HCT116 (cell line): ENCODE results near the gene IRAK4. TPM values are rescaled to one million over a fixed set of nuclear protein-coding genes. Genes with fewer than 3 reads are reported as not detected.
A peak's percentile ranks its signal among the peaks of the same experiment; 100 is the strongest.

Source experiments
- ATAC-seq: fragments of 200-7000 bp; cut with Tn5 transposase; 2 replicates; pipeline ENCODE4 v1.9.1; 2020; ENCODE audit warnings: mild to moderate bottlenecking, moderate library complexity
- BruUV-seq: library from RNA; stranded (reverse); fragments of 400-500 nt; replicated peaks from 2 replicates; lab custom pipeline; 2021; lab: Mats Ljungman, UMichigan
- CTCF ChIA-PET: fragments of 300-600 bp; sonication (Branson Sonifier 250); formaldehyde crosslinking; loops from one replicate; lab custom pipeline; 2021; ENCODE audit warnings: antibody characterized with exemption; lab: Charles Lee
- POLR2A ChIA-PET: fragments of 300-600, 350-600 bp; sonication (Branson Sonifier 250); formaldehyde crosslinking; loops from one replicate; lab custom pipeline; 2021; ENCODE audit warnings: antibody characterized with exemption; lab: Charles Lee
- RAD21 ChIA-PET, 2 experiments: fragments of 300-600 bp; sonication (Branson Sonifier 250); formaldehyde crosslinking; loops; one replicate each; lab custom pipeline; 2023; ENCODE audit warnings: low total read pairs in 2 of 2; ENCODE audit not compliant: uncharacterized antibody in 2 of 2, unreplicated experiment in 2 of 2, low non-redundant PET in 1 of 2; lab: Charles Lee
- DNase-seq: peaks from one replicate; pipeline ENCODE4 v3.0.0-alpha.2; 2010; ENCODE audit warnings: low read depth, low spot score
- H2AFZ ChIP-seq: fragments of 200-600 bp; shearing (Covaris generic), sonication (generic); 2 replicates; pipeline ENCODE4 v1.6.1; 2017; ENCODE audit warnings: low read depth, mixed run types, mixed read lengths, antibody characterized with exemption, low read length; ENCODE audit not compliant: poor library complexity, severe bottlenecking
- H3K27ac ChIP-seq: 2 replicates; pipeline ENCODE4 v1.5.1; 2012; ENCODE audit warnings: low read depth, low read length
- H3K27me3 ChIP-seq: fragments of 200-600 bp; sonication (generic); 2 replicates; pipeline ENCODE4 v1.6.1; 2016; ENCODE audit warnings: mixed run types, low read length, mixed read lengths; ENCODE audit not compliant: insufficient read depth
- H3K36me3 ChIP-seq, 2 experiments: fragments of 200-500 bp in 1 of 2; fragments of 200-600 bp in 1 of 2; sonication (Bioruptor generic) in 1 of 2; sonication (generic) in 1 of 2; 2 replicates each; pipeline versions ENCODE4 v1.5.1 to v1.6.1; 2014 to 2016; ENCODE audit warnings: low read length in 2 of 2, inconsistent platforms in 1 of 2, mixed read lengths in 1 of 2, mixed run types in 1 of 2; ENCODE audit not compliant: insufficient read depth in 2 of 2, control insufficient read depth in 1 of 2
- H3K4me1 ChIP-seq, 2 experiments: fragments of 200-600 bp in 1 of 2; sonication (generic) in 1 of 2; 2 replicates each; pipeline versions ENCODE4 v1.5.1 to v1.6.1; 2012 to 2017; ENCODE audit warnings: low read length in 2 of 2, inconsistent platforms in 1 of 2, mild to moderate bottlenecking in 1 of 2, mixed read lengths in 1 of 2, mixed run types in 1 of 2, moderate library complexity in 1 of 2; ENCODE audit not compliant: insufficient read depth in 2 of 2, control insufficient read depth in 1 of 2
- H3K4me2 ChIP-seq: fragments of 200-600 bp; sonication (generic); 2 replicates; pipeline ENCODE4 v1.6.1; 2017; ENCODE audit warnings: mixed run types, low read length, mixed read lengths
- H3K4me3 ChIP-seq, 2 experiments: fragments of 200-600 bp in 1 of 2; sonication (generic) in 1 of 2; replicated peaks in 1 of 2; 2 replicates each; pipeline ENCODE4 v1.5.1; 2011 to 2016; ENCODE audit warnings: low read length in 2 of 2, control low read depth in 1 of 2, low read depth in 1 of 2, mild to moderate bottlenecking in 1 of 2, mixed read lengths in 1 of 2, mixed run types in 1 of 2
- H3K79me2 ChIP-seq: fragments of 200-600 bp; sonication (generic); 2 replicates; pipeline ENCODE4 v1.6.1; 2017; ENCODE audit warnings: mild to moderate bottlenecking, mixed run types, low read length, moderate library complexity, mixed read lengths; ENCODE audit not compliant: insufficient read depth
- H3K9ac ChIP-seq: fragments of 200-600 bp; sonication (generic); 2 replicates; pipeline ENCODE4 v1.6.1; 2016; ENCODE audit warnings: low read length, mixed read lengths
- H3K9me2 ChIP-seq: fragments of 200-600 bp; sonication (generic), shearing (Covaris generic); 2 replicates; pipeline ENCODE4 v1.6.1; 2017; ENCODE audit warnings: mixed run types, mild to moderate bottlenecking, moderate library complexity; ENCODE audit not compliant: insufficient read depth
- H3K9me3 ChIP-seq, 2 experiments: fragments of 200-500 bp in 1 of 2; fragments of 200-600 bp in 1 of 2; sonication (Bioruptor generic) in 1 of 2; sonication (generic) in 1 of 2; 2 replicates each; pipeline ENCODE4 v1.6.1; 2014 to 2017; ENCODE audit warnings: low read length in 2 of 2, mixed read lengths in 2 of 2, inconsistent platforms in 1 of 2, low read depth in 1 of 2, mild to moderate bottlenecking in 1 of 2, mixed run types in 1 of 2, moderate library complexity in 1 of 2; ENCODE audit not compliant: control insufficient read depth in 1 of 2, insufficient read depth in 1 of 2
- H4K20me1 ChIP-seq: fragments of 200-600 bp; sonication (generic), shearing (Covaris generic); 2 replicates; pipeline ENCODE4 v1.6.1; 2017; ENCODE audit warnings: mixed run types, mild to moderate bottlenecking, moderate library complexity; ENCODE audit not compliant: insufficient read depth
- CBX3 ChIP-seq: IDR thresholded peaks from 2 replicates; pipeline ENCODE4 v1.6.1; 2012; ENCODE audit warnings: low read depth
- ELF1 ChIP-seq: IDR thresholded peaks from 2 replicates; pipeline ENCODE4 v1.6.1; 2012; ENCODE audit warnings: low read depth, borderline replicate concordance
- EZH2 ChIP-seq: fragments of 200-600 bp; sonication (generic); IDR thresholded peaks from 2 replicates; pipeline ENCODE4 v1.6.1; 2017; ENCODE audit warnings: antibody characterized with exemption, mixed run types
- FOSL1 ChIP-seq: IDR thresholded peaks from 2 replicates; pipeline ENCODE4 v1.6.1; 2012; ENCODE audit warnings: low read depth
- JUND ChIP-seq: IDR thresholded peaks from 2 replicates; pipeline ENCODE4 v1.6.1; 2012
- POLR2AphosphoS5 ChIP-seq: IDR thresholded peaks from 2 replicates; pipeline ENCODE4 v1.6.1; 2011; ENCODE audit warnings: mild to moderate bottlenecking, low read depth, low read length, moderate library complexity
- RAD21 ChIP-seq: IDR thresholded peaks from 2 replicates; pipeline ENCODE4 v1.6.1; 2012; ENCODE audit warnings: low read depth, mild to moderate bottlenecking
- SIN3A ChIP-seq: IDR thresholded peaks from 2 replicates; pipeline ENCODE4 v1.6.1; 2012; ENCODE audit warnings: low read depth
- SP1 ChIP-seq: IDR thresholded peaks from 2 replicates; pipeline ENCODE4 v1.6.1; 2012; ENCODE audit warnings: low read depth
- ZNF274 ChIP-seq: fragments of 200-500 bp; sonication (Bioruptor generic); IDR thresholded peaks from 2 replicates; pipeline ENCODE4 v1.6.1; 2014; ENCODE audit warnings: mild to moderate bottlenecking, low read depth, low read length, inconsistent platforms
- intact Hi-C: fragments of 100-400 bp; cut with micrococcal nuclease; formaldehyde crosslinking; loops from 2 replicates; pipeline ENCODE4 v1.10.0; 2022
- total RNA-seq: library from RNA; stranded (reverse); gene quantifications from one replicate; pipeline ENCODE4 v1.2.1, GENCODE V29; 2021; ENCODE audit not compliant: unreplicated experiment
- TF ChIP-seq, protein P1 (sequence below): IDR thresholded peaks from 2 replicates; pipeline ENCODE4 v1.6.1; 2012
- TF ChIP-seq, protein P2 (sequence below): IDR thresholded peaks from 2 replicates; pipeline ENCODE4 v1.6.1; 2012

Gene IRAK4
- total RNA-seq, 1 experiment from 2014 or later = 6.9 TPM

DNA sequence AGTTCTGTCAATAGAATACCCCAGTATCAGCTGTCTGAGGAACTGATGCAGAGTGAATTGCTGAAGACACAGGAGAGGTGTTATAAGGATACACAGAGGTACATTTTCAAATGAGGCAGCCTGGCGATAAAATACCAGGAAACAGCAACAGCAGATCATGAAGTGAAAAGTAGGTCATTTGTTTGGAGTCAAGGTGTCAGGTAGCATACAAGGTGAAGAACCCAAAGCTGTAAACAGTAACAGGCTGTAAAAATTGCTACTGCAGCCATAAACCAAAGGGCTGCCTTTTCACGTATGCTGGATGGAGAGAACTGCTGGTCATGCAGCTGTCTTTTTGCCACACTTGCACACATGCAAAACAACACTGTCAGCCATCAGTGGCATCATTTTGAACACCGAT is 56.7 kb downstream of the IRAK4 start:
- Histone ChIP-seq H3K79me2 (no peaks in the 10 kb centered on the region), H3K9me3 (no peaks in the 10 kb centered on the region), H2AFZ (no peak overlapping the region), H3K4me2 (no peak overlapping the region), H3K4me1 (peaks cover 0 to 5% of the 10 kb centered on the region in 2 experiments; a peak in 2 of 4 replicates), H3K27ac (no peak overlapping the region), H3K27me3 (no peaks in the 10 kb centered on the region), H3K9me2 (no peaks in the 10 kb centered on the region), H4K20me1 (no peaks in the 10 kb centered on the region), H3K9ac (no peak overlapping the region), H3K4me3 (no peak overlapping the region), H3K36me3 (no peaks in the 10 kb centered on the region)
- CTCF ChIA-PET = interaction anchor here (1.7 kb wide), 1 partner anchor 9 kb away, joined by 6 read pairs; the partner anchor contains the start of gene TWF1
- ATAC-seq = no peak
- RAD21 ChIA-PET = no interaction called here
- DNase-seq = no peak
- intact Hi-C loops = no loop called here
- TF ChIP-seq RAD21 (no peak), SIN3A (no peak), CBX3 (no peak), EZH2 (no peak)
- BruUV-seq = no TSS peak
- POLR2A ChIA-PET = no interaction called here

- H3K4me2 ChIP-seq = peak overlapping the region; percentile 9; the same call in 1 of the 2 replicates
- H3K79me2 ChIP-seq = no peaks in the 10 kb centered on the region
- H3K36me3 ChIP-seq = no peaks in the 10 kb centered on the region
- BruUV-seq = no TSS peak
- no peak for ATAC-seq
- ChIA-PET RAD21 (no interaction called here), CTCF (interaction anchor here (1.7 kb wide), 1 partner anchor 10 kb away, joined by 6 read pairs; the partner anchor contains the start of gene TWF1), POLR2A (no interaction called here)
- no peak for DNase-seq
- no peak for TF ChIP-seq RAD21
- TF ChIP-seq SIN3A = 0 out of 2 replicates have a peak, but pooled peaks have one; percentile 30
- TF ChIP-seq ELF1 = no peak
- TF ChIP-seq SP1 = peak; percentile 58
- TF ChIP-seq FOSL1 = peak; percentile 69
- TF ChIP-seq, protein P1, sequence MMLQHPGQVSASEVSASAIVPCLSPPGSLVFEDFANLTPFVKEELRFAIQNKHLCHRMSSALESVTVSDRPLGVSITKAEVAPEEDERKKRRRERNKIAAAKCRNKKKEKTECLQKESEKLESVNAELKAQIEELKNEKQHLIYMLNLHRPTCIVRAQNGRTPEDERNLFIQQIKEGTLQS = no peak
- TF ChIP-seq ZNF274 = no peak
- peak; percentile 48; the same call in 1 of the 2 replicates for TF ChIP-seq JUND
- 0 out of 2 replicates have a peak, but pooled peaks have one; percentile 14 for TF ChIP-seq POLR2AphosphoS5
- TF ChIP-seq, protein P2, sequence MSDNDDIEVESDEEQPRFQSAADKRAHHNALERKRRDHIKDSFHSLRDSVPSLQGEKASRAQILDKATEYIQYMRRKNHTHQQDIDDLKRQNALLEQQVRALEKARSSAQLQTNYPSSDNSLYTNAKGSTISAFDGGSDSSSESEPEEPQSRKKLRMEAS = 0 out of 2 replicates have a peak, but pooled peaks have one; percentile 17
- H3K4me3 ChIP-seq = no peak overlapping the region
- no peak overlapping the region for H2AFZ ChIP-seq
- no peaks in the 10 kb centered on the region for H3K9me3 ChIP-seq
- H3K9me2 ChIP-seq = no peaks in the 10 kb centered on the region
- H3K9ac ChIP-seq = no peak overlapping the region
- intact Hi-C loops = no loop called here
- peaks cover 0 to 5% of the 10 kb centered on the region in 2 experiments; a peak in 2 of 4 replicates for H3K4me1 ChIP-seq
- no peaks in the 10 kb centered on the region for H3K27me3 ChIP-seq
- H3K27ac ChIP-seq = no peak overlapping the region
- no peaks in the 10 kb centered on the region for H4K20me1 ChIP-seq
These were observed 57.4 kb downstream of the IRAK4 start for GRCh38 chr12:43816168-43816567.
